ENCODE measurements around the gene GRSF1. TPM values are rescaled to one million over a fixed set of nuclear protein-coding genes. Genes with fewer than 3 reads are reported as not detected.
"Not testable (repeated sequence)": the region's sequence is repeated elsewhere in the genome, so short reads cannot be mapped to it uniquely, and the experiment has no call there.

Gene GRSF1
- total RNA-seq, 2 experiments from 2014 or later, result 32.7 to 34.1 TPM

DNA sequence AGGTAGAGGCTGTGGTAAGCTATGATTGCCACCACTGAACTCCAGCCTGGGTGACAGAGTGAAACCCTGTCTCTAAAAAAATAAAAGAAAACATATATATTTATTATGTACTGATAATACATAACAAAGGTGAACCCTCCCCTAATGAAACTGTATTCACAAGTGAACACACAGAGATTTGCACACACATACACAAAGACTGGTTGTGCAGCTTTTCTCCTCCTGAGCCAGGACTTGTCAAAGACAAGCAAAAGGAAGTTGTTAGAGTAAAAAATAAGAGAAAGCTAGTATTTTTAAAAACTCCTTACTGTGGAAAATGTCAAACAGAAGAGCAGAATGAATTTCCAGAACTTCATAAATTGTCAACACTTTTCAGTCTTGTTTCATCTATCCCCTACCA is 1.5 kb upstream of the GRSF1 start:
- H3K27me3 Mint-ChIP-seq, result no peaks in the 10 kb centered on the region
- intact Hi-C loops (cut with DNase I, micrococcal nuclease), result loop anchor here (5.0 kb wide), 2 partner anchors 61 to 151 kb away; partner anchors contain the start of genes DCK (in 1 of the 2) and MOB1B (in 1 of the 2)
- no peak overlapping the region for H3K27ac ChIP-seq (ENCODE audit: low read depth in 1 of 2, low read length in 2 of 2)
- peak overlapping the region; percentile 74 for H3K27ac Mint-ChIP-seq
- peaks cover 14% of the 10 kb centered on the region for H3K36me3 Mint-ChIP-seq (ENCODE audit: low read depth)
- no peaks in the 10 kb centered on the region for H3K36me3 ChIP-seq (ENCODE audit: insufficient read depth, low read length)
- no peak overlapping the region for H3K4me3 ChIP-seq (ENCODE audit: low read length)
- POLR2A ChIA-PET, result interaction anchor here (0.6 to 0.8 kb wide), 2 partner anchors 107 to 227 kb away, joined by 3 read pairs; no protein-coding TSS in a partner anchor
- H3K4me1 Mint-ChIP-seq (ENCODE audit: low read depth), result peaks cover 28% of the 10 kb centered on the region
- no peaks in the 10 kb centered on the region for H3K9me3 ChIP-seq (ENCODE audit: control insufficient read depth in 1 of 2, insufficient read depth in 1 of 2, low read length in 2 of 2)
- peaks cover 28% of the 10 kb centered on the region for H3K4me1 ChIP-seq (ENCODE audit: insufficient read depth, low read length)
- CTCF ChIA-PET, result no interaction called here
- no peak for ATAC-seq (ENCODE audit: poor library complexity)
- TF ChIP-seq, protein P1, sequence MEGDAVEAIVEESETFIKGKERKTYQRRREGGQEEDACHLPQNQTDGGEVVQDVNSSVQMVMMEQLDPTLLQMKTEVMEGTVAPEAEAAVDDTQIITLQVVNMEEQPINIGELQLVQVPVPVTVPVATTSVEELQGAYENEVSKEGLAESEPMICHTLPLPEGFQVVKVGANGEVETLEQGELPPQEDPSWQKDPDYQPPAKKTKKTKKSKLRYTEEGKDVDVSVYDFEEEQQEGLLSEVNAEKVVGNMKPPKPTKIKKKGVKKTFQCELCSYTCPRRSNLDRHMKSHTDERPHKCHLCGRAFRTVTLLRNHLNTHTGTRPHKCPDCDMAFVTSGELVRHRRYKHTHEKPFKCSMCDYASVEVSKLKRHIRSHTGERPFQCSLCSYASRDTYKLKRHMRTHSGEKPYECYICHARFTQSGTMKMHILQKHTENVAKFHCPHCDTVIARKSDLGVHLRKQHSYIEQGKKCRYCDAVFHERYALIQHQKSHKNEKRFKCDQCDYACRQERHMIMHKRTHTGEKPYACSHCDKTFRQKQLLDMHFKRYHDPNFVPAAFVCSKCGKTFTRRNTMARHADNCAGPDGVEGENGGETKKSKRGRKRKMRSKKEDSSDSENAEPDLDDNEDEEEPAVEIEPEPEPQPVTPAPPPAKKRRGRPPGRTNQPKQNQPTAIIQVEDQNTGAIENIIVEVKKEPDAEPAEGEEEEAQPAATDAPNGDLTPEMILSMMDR (IDR thresholded peaks at IDR 0.05), result no peak
- no peaks in the 10 kb centered on the region for H3K9me3 Mint-ChIP-seq
- H3K4me3 Mint-ChIP-seq, result peak overlapping the region; percentile 75
- no peak for DNase-seq
- no peaks in the 10 kb centered on the region for H3K27me3 ChIP-seq (ENCODE audit: control insufficient read depth in 1 of 2, insufficient read depth in 2 of 2, low read length in 2 of 2)

GRCh38 chr4:70840631-70841030 is 941 bp upstream of the GRSF1 start:
- POLR2A ChIA-PET, result interaction anchor here (0.6 to 2.0 kb wide), 3 partner anchors 106 to 228 kb away, joined by 3 to 17 read pairs (median 3); partner anchors contain the start of gene DCK
- intact Hi-C loops (cut with DNase I, micrococcal nuclease), result loop anchor here (5.0 kb wide), 2 partner anchors 62 to 152 kb away; partner anchors contain the start of genes DCK (in 1 of the 2) and MOB1B (in 1 of the 2)
- H3K27me3 ChIP-seq (ENCODE audit: control insufficient read depth in 1 of 2, insufficient read depth in 2 of 2, low read length in 2 of 2); H3K9me3 ChIP-seq (ENCODE audit: control insufficient read depth in 1 of 2, insufficient read depth in 1 of 2, low read length in 2 of 2); H3K36me3 ChIP-seq (ENCODE audit: insufficient read depth, low read length); H3K27me3 Mint-ChIP-seq; CTCF ChIA-PET; H3K27ac ChIP-seq (ENCODE audit: low read depth in 1 of 2, low read length in 2 of 2); H3K4me3 ChIP-seq (ENCODE audit: low read length); ATAC-seq (ENCODE audit: poor library complexity); H3K9me3 Mint-ChIP-seq: not testable (repeated sequence)
- Mint-ChIP-seq H3K36me3 (ENCODE audit: low read depth) (peaks cover 16% of the 10 kb centered on the region), H3K27ac (peak overlapping the region; percentile 93), H3K4me3 (peak overlapping the region; percentile 81), H3K4me1 (ENCODE audit: low read depth) (peaks cover 34% of the 10 kb centered on the region)
- H3K4me1 ChIP-seq (ENCODE audit: insufficient read depth, low read length), result peaks cover 34% of the 10 kb centered on the region
- DNase-seq, result peak in 1 of 14 experiments; percentile 31

DNA sequence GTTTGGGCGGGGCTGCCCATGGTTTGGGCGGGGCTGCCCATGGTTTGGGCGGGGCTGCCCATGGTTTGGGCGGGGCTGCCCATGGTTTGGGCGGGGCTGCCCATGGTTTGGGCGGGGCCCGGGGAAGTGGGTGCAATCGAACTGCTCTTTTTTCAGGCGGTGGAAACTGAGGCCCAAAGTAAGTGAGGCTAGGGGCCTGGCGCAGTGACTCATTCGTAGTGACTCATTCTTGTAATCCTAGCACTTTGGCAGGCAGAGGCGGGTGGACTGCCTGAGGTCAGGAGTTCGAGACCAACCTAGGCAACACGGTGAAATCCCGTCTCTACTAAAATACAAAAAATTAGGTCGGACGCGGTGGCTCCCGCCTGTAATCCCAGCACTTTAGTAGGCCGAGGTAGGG is 447 bp upstream of the GRSF1 start:
- DNase-seq, result peak in 12 of 14 experiments; percentile 28 to 79 (median 56)
- H3K9me3 ChIP-seq (ENCODE audit: control insufficient read depth in 1 of 2, insufficient read depth in 1 of 2, low read length in 2 of 2); H3K27me3 ChIP-seq (ENCODE audit: control insufficient read depth in 1 of 2, insufficient read depth in 2 of 2, low read length in 2 of 2); H3K36me3 ChIP-seq (ENCODE audit: insufficient read depth, low read length); H3K9me3 Mint-ChIP-seq; H3K27me3 Mint-ChIP-seq; H3K27ac ChIP-seq (ENCODE audit: low read depth in 1 of 2, low read length in 2 of 2); H3K4me3 ChIP-seq (ENCODE audit: low read length): not testable (repeated sequence)
- Mint-ChIP-seq H3K4me1 (ENCODE audit: low read depth) (peaks cover 34% of the 10 kb centered on the region), H3K36me3 (ENCODE audit: low read depth) (peaks cover 16% of the 10 kb centered on the region), H3K4me3 (peak overlapping the region; percentile 81), H3K27ac (peak overlapping the region; percentile 93)
- intact Hi-C loops (cut with DNase I, micrococcal nuclease), result loop anchor here (5.0 kb wide), 2 partner anchors 62 to 152 kb away; partner anchors contain the start of genes DCK (in 1 of the 2) and MOB1B (in 1 of the 2)
- H3K4me1 ChIP-seq (ENCODE audit: insufficient read depth, low read length), result peaks cover 35% of the 10 kb centered on the region
- peak; percentile 8 for ATAC-seq (ENCODE audit: poor library complexity)
- ChIA-PET POLR2A (interaction anchor here (0.8 to 4.2 kb wide), 13 partner anchors 15 to 188 kb away, joined by 3 to 53 read pairs (median 9); partner anchors contain the start of genes DCK, MOB1B and UTP3), CTCF (interaction anchor here (0.8 to 1.6 kb wide), 2 partner anchors 170 to 243 kb away, joined by 4 read pairs; no protein-coding TSS in a partner anchor)

Measured in CD4-positive, alpha-beta T cell (primary cell).